ENCODE data around the gene CD93.

Gene CD93

DNA sequence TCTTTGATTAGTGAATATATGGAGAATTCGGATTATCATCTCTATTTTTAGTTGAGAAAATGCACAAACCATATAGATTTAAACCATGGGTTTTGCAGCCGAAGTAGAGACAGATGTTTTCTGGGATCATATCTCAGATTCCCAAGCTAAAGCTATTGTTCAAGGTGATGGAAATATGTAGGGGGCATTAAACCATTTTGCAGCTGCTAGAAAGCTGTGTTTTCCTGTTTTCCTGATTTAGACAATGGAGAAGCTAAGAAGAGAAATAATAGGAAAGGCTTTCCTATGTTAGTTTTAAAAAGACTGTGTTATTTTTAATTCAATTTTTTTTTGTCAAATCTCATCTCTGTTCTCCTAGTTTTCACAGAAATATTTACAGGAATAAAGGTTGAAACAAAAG is 6.2 kb downstream of the CD93 start:
- Histone ChIP-seq H3K27me3 (no peaks in the 10 kb centered on the region), H3K27ac (no peak overlapping the region), H3K4me3 (no peak overlapping the region), H3K4me1 (peaks cover 0 to 49% (median 19%) of the 10 kb centered on the region in 4 donors), H3K36me3 (peaks cover 0 to 6% (median 0%) of the 10 kb centered on the region in 3 donors), H3K9me3 (no peaks in the 10 kb centered on the region)
- intact Hi-C loops (cut with DNase I; ENCODE audit: low total_unique reads): loop anchor here (2.0 kb wide), 1 partner anchor 55 kb away; no protein-coding TSS in a partner anchor
- no peak for DNase-seq
- TF ChIP-seq, protein P1, sequence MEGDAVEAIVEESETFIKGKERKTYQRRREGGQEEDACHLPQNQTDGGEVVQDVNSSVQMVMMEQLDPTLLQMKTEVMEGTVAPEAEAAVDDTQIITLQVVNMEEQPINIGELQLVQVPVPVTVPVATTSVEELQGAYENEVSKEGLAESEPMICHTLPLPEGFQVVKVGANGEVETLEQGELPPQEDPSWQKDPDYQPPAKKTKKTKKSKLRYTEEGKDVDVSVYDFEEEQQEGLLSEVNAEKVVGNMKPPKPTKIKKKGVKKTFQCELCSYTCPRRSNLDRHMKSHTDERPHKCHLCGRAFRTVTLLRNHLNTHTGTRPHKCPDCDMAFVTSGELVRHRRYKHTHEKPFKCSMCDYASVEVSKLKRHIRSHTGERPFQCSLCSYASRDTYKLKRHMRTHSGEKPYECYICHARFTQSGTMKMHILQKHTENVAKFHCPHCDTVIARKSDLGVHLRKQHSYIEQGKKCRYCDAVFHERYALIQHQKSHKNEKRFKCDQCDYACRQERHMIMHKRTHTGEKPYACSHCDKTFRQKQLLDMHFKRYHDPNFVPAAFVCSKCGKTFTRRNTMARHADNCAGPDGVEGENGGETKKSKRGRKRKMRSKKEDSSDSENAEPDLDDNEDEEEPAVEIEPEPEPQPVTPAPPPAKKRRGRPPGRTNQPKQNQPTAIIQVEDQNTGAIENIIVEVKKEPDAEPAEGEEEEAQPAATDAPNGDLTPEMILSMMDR (IDR thresholded peaks at IDR 0.05): no peak

DNA sequence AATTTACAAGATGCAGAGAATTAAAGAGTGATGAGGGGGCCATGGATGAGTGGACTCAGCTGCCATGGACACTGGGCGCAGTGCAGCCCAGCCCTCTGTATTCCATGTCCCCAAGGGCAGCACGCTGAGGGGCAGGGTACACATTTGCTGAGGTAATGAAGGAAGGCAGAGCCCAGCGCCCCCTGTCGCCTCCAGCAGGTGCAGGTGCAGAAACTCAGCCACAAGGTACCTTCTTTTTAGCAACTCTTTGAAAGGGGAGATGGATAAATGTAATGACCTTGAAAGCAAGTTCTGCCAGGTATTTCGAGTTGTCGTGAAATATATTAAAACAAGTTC is 7.1 kb downstream of the CD93 start:
- Histone ChIP-seq H3K27ac (no peak overlapping the region), H3K36me3 (peaks cover 0 to 6% (median 0%) of the 10 kb centered on the region in 3 donors), H3K4me3 (no peak overlapping the region), H3K9me3 (no peaks in the 10 kb centered on the region), H3K4me1 (peaks cover 0 to 40% (median 12%) of the 10 kb centered on the region in 4 donors), H3K27me3 (no peaks in the 10 kb centered on the region)
- DNase-seq: no peak
- intact Hi-C loops (cut with DNase I; ENCODE audit: low total_unique reads): no loop called here
- TF ChIP-seq, protein P1 (IDR thresholded peaks at IDR 0.05): no peak

DNA sequence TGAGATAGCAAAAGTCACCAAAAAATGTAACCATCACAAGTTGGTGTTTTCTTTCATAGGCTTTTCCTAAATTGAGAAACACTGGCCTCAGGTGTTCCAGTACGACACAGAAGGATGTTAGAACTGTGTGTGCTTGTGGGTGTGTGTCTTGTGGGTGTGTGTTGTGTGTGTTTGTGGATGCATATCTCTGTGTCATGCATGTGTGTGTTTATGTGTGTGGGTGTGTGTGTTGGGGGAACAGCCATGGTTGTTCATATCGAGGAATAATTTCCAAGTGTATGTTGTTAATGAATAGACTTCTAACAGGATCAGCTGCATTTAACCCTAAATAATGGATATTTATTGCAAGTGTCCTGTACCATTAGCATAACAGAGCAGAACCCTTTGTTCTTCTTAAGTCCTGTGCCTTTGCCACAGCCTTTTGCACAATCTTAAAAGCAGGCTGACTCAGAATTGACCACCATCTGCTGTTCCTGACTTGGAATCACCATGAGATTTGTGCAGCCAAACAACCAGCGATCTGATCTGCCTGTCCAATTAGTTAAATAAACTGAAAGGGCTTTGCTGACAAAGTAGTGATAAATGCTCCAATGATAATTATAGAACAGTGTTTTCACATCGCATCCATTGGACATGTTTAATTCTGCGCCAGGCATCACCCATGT is 7.6 kb downstream of the CD93 start:
- H3K4me3 ChIP-seq: no peak overlapping the region
- TF ChIP-seq, protein P1 (IDR thresholded peaks at IDR 0.05): no peak
- peaks cover 0 to 6% (median 0%) of the 10 kb centered on the region in 3 donors for H3K36me3 ChIP-seq
- H3K27me3 ChIP-seq: no peaks in the 10 kb centered on the region
- no peaks in the 10 kb centered on the region for H3K9me3 ChIP-seq
- H3K27ac ChIP-seq: no peak overlapping the region
- H3K4me1 ChIP-seq: peaks cover 0 to 35% (median 8%) of the 10 kb centered on the region in 4 donors
- DNase-seq: no peak
- intact Hi-C loops (cut with DNase I; ENCODE audit: low total_unique reads): no loop called here

DNA sequence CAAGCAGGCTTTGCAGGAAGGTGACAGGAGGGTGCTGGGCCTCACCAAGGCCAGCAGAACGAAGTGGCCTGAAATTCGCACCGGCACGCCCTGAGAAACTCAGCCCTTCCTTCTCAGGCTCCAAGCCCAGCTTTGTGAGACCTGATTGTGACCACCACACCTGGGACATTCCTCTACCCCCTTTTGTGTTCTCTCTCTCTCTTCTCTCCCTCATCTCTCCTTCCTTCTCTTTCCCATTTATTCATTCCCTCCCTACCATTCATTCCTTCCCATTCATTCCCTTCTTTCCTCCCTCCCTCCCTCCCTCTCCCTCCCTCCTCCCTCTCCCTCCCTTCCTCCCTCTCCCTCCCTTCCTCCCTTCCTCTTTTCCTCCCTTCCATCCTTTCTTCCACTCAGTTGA is 8.8 kb downstream of the CD93 start:
- intact Hi-C loops (cut with DNase I; ENCODE audit: low total_unique reads): no loop called here
- Histone ChIP-seq H3K36me3 (peaks cover 0 to 6% (median 0%) of the 10 kb centered on the region in 3 donors), H3K4me1 (peaks cover 0 to 23% (median 0%) of the 10 kb centered on the region in 4 donors), H3K27ac (no peak overlapping the region), H3K9me3 (no peaks in the 10 kb centered on the region), H3K4me3 (no peak overlapping the region), H3K27me3 (no peaks in the 10 kb centered on the region)
- TF ChIP-seq, protein P1 (IDR thresholded peaks at IDR 0.05): no peak
- no peak for DNase-seq

DNA sequence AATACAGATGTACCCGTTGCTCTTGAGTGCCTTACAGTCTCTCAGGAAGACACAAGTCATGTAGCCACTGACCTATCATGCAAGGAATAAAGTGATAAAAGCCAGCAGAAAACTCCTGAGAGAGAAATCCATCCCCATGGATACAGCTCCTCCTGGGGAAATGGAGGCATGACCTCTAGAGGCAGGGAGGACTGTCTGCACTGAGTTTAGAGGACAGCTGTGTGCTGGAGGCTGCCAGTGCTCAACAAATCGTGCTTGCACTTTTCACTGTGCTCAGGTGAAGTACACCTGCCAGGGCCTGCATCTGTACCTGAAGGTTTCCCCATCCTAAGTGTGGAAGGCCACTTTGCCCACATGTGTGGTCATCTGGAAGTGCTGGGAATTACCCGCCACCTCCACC is 12.1 kb downstream of the CD93 start:
- H3K27ac ChIP-seq: no peak overlapping the region
- no peaks in the 10 kb centered on the region for H3K9me3 ChIP-seq
- TF ChIP-seq, protein P1 (IDR thresholded peaks at IDR 0.05): no peak
- no peaks in the 10 kb centered on the region for H3K36me3 ChIP-seq
- intact Hi-C loops (cut with DNase I; ENCODE audit: low total_unique reads): no loop called here
- H3K4me1 ChIP-seq: no peaks in the 10 kb centered on the region
- no peaks in the 10 kb centered on the region for H3K27me3 ChIP-seq
- no peak overlapping the region for H3K4me3 ChIP-seq
- DNase-seq: no peak
